GM18868 (cell line): ENCODE data around the gene VPS13C.

Experiments
- ATAC-seq: cut with Tn5 transposase; IDR thresholded peaks from one replicate; pipeline ENCODE4 v1.9.1; 2021; ENCODE audit warnings: mild to moderate bottlenecking, moderate library complexity; ENCODE audit not compliant: unreplicated experiment

The VPS13C gene

DNA sequence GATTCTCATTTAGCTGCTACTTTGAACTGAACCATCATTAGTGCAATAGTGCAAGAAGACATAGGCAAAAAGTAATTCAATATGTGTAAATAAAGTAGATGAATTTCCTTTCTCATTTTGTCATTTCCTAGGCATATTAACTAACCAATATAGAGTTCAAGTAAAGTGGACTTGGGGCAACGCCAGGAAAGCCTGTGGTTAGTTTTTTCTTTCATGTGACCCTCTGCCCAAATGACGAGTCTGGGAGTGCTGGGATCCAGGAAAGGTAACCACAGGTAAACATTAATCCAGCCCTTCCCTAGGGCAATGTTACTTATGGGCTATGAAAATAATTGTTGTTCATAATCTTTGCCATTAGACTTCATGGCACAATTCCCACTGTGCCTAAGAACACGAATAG lies 181.0 kb downstream of the VPS13C start:
- no peak for ATAC-seq

DNA sequence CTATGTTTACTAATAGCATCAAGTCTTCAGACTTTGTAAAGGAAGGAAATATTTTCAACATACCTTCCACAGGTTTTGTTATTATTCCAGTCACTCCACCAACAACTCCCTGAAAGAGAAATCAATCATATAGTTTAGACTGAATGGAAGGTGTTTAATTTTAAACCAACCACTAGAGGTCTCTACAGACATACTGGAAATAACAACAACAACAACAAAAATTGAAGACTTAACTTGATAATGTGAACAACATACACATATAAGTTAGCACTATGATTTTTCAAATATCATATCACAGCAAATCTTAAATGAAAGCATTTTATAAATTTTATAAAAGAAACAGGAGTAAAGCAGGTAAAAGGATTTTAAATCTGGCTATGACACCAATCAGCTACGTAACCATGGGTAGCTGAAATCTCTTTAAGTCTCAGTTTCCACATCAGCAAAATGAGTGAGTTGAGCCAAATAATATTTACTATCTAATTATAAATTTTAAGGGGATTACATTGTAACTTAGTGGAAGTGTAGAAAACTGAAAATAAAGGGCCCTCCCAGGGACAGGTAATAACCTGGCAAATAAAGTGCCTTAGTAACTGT lies 188.2 kb downstream of the VPS13C start:
- no peak for ATAC-seq

DNA sequence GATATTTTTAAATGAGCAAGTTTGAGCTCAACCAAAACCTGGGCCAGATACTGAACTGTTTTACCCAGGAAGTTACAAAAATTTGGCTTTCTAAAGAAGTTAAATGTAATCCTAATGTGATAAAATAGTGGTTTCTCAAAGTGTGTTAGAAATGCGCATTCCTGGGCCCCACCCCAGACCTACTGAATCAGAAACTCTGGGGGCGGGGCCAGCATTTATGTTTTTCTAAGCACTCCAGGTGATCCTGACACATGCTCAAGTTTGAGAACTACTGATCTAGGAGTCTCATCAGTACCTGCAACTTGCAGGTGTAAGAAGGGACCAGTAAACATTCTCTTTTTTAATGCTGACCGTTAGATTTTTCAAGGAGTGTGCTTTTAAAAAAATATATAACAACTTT lies 190.6 kb downstream of the VPS13C start:
- ATAC-seq: no peak

DNA sequence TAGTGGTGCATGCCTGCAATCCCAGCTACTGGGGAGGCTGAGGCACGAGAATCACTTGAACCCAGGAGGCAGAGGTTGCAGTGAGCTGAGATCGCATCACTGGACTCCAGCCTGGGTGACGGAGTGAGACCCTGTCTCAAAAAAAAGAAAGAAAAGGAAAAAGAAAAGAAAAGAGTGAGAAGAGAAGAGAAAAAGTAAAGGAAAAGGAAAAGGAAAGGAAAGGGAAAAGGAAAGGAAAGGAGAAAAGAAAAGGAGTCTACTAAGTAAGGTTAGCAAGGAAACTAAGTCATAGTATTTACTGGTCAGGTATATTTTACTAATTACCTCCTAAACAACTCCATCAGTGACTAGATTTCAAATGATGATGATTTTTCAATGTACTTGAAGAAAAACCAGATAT lies 198.3 kb downstream of the VPS13C start:
- ATAC-seq: no peak

DNA sequence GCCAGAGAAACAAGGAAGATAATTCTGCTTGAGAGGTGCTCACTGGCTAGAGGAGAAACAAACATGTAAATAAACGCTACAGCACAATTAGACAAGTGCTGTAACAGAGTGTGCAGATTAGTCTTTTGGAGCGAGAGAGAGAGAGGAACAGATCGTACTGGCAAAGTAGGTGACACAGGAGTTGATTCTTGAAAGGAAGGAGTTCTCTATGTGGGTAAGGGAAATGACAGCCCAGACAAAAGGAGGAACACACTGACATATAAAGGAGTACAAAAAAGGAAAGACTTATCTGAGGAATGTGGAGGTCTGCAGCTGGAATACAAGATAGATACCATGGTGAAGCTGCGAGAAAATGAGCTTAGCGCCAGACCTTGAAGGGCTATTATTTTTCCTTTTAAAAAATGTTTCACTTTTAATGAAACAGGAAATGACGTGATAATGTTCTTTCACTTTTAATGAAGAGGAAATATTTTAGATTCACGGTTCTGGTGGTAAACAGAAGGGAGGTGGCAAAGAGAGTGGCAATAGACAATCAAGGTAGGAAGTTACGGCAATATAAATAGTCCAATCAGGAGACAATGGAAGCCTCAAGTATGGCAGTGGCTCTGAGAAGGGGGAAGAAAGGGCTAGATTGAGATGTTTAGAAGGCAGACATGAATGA lies 202.9 kb downstream of the VPS13C start:
- ATAC-seq: no peak

DNA sequence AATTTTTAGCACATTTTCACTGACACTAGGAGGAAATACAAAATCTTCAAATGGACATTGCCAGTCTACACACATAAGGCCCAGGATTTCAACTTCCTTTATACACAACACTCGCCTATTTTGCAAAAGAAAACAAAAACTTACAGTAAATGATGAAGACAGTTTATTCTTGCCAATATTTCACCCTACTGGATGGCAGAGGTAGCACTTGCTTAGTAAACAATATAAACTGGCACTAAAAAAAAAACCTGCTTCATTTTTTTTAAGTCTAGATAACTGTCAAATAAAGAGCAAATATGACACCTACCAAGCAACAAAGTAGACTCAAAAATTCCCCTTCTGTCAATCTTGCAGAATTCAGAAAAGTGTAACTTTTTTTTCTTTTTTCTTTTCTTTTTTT lies 204.0 kb downstream of the VPS13C start:
- ATAC-seq: no peak

DNA sequence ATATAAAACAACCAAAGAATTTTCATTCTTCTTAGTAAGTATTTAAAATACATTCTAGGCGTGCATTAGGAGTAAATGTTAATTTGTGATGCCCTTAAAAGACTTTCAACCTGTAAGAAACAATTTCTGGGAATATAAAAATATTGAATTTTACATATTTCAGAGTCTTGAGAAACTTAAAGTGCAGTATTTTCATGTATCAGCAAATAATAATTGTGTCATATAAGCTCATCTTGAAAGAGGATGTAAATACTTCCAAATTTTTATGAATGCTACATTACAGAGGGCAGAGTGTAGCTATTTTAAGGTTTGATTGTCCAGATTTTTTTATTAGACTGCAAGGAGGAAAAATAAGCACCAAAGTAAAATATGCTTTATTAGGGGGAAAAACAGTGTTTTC lies 207.1 kb downstream of the VPS13C start:
- ATAC-seq: no peak

DNA sequence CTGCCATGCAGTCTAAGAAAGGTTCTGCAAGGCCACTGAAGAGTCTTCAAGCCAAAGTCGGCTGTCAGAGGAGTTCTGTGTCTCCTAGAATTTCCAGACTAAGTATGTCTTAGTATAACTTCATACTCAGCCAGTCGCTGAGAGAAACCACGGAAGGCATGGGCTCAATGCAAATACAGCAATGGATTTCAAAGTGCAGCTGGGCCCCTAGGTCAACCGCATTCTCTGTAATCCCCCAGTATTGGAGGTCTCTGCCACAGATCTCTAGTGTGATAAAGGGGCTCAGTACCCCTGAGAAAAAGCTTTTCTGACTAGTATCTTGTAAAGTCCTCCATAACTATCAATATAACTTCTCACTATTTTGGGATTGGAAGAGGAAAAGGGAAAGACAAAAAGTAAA lies 208.3 kb downstream of the VPS13C start:
- ATAC-seq: no peak

DNA sequence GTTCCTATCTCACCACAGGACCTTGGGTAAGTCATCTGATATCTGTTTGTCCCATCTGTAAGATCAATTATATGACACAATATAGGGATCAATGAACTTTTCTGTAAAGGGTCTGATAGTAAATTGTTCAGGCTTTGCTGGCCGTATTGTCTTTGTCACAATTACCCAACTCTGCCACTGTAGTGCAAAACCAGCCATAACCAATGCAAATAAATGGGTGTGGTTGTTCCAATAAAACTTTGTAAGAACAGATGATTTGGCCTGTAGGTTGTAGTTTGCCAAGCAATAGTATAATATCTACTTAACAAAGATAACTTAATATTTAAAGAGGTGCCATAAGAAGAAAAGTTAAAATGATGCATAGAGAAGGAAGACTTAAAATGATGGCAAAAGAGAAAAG lies 210.8 kb downstream of the VPS13C start:
- ATAC-seq: no peak

DNA sequence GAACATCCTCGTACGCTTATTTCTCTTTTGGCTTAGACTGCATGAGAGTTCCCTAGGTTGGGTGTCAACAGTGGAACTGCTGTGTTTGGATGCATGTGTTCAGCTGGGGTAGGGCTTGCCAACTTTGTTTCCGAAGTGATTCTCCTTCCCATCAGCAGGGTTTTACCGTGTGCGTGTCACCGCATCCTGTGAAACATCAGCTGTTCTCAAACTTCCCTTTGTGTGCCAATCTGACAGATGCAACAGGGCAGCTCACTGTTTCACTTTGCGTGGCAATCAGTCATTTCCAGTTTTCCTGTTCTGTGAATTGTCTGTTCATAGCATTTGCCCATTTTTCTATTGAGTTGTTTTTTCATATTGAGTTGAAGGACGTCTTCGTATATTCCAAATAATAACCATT lies 218.8 kb downstream of the VPS13C start:
- no peak for ATAC-seq

DNA sequence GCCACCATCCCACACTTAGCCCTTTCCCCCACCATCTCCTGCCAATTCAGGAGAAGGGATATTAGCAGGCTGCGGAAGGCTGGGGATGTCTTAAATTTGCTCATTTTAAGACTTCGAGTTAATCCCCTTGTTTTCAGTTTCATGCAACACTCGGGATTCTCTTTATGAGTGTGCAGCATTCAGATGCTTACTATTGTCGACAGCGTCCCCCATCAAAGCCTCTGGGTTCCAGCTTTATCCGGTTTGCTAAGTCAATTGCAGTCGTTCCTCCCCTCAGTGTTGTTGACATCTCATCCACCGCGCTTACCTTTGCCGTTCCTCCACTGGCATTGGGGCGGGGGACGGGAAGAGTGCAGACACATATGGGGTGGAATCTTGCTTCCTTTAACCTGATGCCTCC lies 220.2 kb downstream of the VPS13C start:
- ATAC-seq: no peak

DNA sequence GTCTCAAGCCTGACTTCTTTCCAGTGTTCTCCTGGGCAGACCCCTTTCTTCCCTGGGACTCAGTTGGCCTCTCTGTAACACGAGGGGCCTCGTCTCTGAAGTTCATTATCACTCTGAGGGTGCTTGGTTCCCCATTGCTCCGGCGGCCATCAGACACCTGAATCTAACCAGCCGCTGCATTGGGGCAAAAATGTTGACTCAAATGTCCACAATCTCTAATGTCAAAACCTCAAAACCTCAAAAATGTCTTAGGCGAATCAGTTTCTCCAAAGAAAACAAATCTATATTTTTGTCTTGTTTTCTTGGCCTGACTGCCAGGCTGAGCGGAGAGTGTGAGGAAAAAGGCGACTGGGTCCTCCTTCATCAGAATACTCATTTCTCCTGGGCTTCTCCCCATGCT lies 220.7 kb downstream of the VPS13C start:
- no peak for ATAC-seq

DNA sequence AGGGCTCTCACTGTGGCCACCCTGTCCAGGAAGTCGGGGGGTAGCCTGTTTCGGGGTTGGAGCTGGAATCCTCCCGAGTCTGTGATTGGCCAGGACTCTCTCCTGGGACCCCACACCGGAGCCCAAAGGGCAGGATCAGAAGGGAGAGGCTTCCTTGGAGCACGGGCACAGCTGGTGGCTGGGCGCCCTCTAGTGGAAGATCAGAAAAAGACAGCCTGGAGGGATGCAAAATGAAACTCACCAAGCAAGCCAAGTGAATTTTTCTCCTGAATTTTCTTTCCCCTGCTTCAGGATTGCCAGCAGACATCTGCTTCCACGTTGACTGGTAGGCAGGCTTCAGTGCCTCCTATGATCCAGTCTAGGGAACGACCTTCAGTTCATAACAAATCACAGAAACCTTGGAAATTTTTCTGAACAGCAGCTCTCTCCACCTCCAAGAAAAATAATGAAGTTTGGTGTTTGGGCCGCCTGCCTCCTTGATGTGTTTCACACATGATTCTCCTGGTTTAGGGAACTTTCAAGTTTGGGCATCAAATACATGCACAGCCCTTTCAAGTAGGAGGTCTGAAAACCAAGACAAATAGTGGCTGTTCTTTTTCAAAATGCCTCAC lies 224.6 kb downstream of the VPS13C start:
- no peak for ATAC-seq

DNA sequence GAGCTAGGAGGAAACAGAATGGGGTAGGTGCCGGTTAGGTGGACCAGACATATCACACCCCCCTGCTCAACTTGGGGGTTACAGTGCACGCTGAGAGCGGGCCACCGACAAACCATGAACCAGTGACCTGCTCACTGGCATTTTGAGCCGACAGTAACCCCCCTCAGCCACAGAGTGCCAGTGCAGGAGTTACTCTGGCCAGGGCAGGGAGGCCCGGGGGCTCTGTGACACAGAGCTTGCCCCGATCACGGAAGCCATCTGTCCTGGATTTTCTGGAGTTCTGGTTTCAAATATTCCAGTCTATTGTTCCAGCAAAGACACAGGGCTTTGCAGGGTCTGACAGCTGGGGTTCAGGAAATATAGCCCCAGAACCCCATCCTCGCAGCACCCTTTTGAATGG lies 225.2 kb downstream of the VPS13C start:
- ATAC-seq: no peak

DNA sequence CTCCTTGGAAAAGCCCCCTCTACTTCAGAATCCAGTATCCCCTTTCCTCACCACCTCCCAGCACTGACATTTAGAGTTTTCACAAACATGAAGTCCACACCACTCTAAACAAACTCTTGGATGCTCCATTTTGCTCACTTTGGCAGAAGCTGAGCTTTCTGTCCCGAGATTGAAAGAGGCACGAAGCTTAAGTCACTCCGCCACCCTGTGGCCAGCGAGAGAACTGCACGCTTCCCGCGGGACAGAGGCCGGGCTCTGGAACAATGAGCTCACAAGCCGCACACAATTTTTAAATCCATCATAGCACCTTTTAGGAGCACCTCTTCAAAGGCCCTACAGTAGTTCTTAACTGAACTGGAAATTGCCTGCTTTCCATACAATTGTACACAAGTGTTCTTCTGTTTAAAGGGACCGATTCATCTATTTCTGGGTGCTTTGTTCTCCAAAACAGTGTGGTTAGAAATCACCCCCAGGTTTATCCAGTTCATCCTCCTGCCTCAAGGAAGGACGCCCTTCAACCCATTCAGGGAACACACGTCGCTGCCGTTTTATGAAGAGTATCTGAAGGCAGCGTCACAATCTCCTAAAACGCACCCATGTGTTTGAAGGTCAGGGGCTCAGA lies 226.1 kb downstream of the VPS13C start:
- peak; percentile 76 for ATAC-seq

DNA sequence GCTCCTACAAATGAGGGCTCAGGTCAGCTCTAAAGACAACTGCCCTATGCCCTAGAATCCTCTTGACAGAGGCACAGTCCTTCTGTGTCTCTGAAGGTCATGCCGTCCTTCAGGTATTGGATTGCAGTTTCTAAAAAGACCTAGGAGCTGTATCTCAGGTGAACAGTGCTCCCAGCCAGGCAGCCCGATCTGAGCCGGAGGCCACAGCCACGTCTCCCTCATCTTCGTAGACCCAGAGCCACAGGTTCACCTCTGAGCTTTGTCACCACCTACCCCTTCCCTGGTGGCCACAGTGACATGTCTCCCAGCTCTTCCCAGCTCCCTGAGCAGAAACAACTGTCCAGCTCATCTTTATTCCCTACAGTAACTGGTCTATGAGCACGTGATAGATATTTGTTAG lies 228.0 kb downstream of the VPS13C start:
- no peak for ATAC-seq

DNA sequence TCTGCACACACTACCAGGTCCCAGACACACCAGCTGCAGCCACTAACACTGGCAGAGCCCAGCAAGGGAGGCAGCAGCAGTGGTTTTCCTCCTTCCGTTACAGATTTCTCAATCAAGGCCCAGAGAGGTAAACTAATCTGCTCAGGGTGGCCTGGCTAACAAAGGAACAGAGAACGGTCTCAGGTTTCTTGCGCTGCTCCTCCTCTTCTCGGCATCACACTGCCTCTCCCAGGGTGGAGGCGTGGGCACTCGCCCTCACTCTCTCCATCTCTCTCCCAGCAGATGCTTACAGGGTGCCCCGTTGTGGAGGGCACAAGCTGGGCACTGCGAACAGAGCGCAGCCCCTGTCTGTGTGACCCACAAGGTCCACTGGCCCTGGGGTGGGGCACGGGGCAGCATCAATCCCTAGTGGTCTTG lies 228.7 kb downstream of the VPS13C start:
- no peak for ATAC-seq

DNA sequence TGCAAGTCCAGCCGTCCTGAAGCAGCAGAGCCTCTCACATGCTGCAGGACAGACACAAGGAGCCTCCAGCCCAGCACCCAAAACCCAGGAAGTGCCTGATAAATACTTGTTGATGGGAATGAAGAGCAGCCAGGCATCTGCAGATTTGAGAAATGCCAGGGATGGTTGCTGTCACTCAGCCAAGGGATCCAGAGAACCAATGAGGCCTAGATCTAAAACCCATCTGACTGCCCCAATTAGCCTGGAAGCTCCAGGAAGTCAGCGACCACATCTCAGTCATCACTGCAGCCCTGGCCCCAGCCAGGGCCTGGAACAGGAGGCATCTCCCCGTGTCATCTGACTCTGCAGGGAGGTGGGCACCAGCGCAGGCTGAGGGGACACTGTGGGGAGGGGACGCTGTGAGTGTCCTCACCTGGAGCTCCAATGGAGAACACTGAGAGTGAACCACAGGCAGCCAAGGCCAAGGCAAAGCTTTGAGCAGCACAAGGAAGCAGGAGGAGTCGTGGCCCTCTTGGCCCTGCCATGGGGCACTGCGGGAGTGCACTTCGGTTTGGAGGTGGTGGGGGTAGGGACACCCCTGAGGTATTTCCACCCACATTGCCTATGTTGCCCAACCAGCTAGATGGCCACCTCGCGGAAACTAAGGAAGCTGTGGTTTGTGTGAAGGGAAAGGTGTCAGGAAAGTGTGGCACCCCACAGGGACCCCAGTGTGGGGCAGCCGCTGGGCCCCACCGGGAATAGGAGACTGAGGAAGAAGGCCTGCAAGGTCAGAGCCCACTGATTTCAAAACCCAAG lies 229.5 kb downstream of the VPS13C start:
- no peak for ATAC-seq

DNA sequence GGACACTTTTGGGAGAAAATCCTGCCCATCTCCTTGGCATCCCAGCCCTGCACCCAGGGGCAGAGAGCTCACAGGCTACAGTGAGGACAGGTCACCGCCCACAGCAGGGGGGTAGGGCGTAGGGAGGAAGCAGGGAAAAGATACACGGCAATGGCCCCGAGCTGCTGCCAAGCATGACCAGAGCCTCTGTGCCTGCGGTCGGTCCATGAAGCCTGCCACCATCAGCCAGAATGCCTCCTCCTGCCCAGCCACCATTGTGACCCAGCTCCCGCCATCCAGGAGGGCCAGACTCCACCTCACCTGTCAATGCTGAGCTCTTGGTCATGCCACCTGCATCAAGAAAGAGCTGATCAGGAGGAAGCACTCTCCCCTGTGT lies 230.7 kb downstream of the VPS13C start:
- no peak for ATAC-seq

DNA sequence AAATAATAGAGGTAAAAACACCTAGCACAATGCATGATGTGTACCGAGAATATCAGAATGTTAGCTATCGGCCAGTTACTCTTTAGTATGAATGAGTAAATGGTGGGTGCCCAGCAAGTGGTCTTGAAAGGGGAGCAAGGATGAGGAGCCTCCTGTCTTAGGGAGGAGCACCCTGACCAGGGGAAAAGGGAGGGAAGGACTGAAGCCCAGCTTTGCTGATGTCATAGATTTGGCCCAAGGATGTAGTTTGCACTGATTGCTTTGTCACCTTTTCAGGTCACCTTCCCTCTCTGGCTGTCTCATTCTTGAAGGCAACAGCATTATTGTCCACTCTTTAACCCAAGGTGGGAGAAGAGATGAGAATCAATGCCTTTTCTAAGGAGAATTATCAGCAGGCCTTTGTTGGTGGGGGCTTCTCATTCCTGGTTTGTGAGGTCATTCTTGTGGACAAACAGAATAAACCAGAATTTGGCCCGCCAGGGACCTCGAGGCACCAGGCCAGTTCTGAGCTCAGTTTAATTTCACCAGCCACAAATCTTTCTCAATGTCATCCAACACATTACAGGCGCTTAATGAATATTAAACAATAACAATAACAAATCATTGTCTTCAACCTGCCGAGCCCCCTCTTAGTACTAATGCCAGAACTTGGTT lies 231.3 kb downstream of the VPS13C start:
- no peak for ATAC-seq

DNA sequence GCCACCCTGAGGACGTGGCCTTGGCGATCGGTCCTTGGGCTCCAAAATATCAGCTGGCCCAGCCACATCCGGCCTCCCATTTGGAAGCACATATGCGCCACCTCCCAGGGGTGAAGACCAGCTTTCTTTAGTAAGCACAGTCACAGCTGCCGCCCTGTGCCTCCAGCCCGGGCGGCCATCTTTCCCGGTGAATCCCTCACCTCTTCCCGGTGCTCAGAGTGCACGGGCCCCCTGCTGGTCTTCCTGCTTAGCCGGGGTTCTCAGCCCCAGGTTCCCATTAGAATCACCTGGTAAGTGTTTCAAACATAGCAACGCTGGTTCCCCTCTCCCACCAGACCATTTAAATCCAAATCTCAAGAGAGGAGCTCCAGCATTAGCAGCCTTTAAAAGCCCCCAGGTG lies 232.2 kb downstream of the VPS13C start:
- no peak for ATAC-seq
